H9 (cell line): ENCODE data around the gene NLRX1. TPM values are rescaled to one million over a fixed set of nuclear protein-coding genes. Genes with fewer than 3 reads are reported as not detected.

ENCODE experiments used
- DNase-seq: peaks from one replicate; pipeline ENCODE4 v3.0.0-alpha.2; 2017
- H2AFZ ChIP-seq: one replicate; pipeline ENCODE4 v1.6.1; 2013; ENCODE audit warnings: mild to moderate bottlenecking, low read length, control low read depth, moderate library complexity
- H2AK5ac ChIP-seq: 2 replicates; pipeline ENCODE4 v1.6.1; 2013; ENCODE audit warnings: low read length, control low read depth, mixed read lengths; ENCODE audit not compliant: insufficient read length
- H2BK120ac ChIP-seq: one replicate; pipeline ENCODE4 v1.6.1; 2013; ENCODE audit warnings: low read depth, mild to moderate bottlenecking, low read length, control low read depth, inconsistent platforms; ENCODE audit not compliant: poor library complexity, severe bottlenecking
- H2BK12ac ChIP-seq: 2 replicates; pipeline ENCODE4 v1.6.1; 2013; ENCODE audit warnings: low read length, control low read depth, mixed read lengths, low read depth; ENCODE audit not compliant: insufficient read length
- H2BK15ac ChIP-seq: 2 replicates; pipeline ENCODE4 v1.6.1; 2013; ENCODE audit warnings: low read depth, low read length, control low read depth
- H2BK20ac ChIP-seq: one replicate; pipeline ENCODE4 v1.6.1; 2013; ENCODE audit warnings: low read depth, mild to moderate bottlenecking, low read length, control low read depth, inconsistent platforms; ENCODE audit not compliant: poor library complexity, severe bottlenecking
- H2BK5ac ChIP-seq: 2 replicates; pipeline ENCODE4 v1.6.1; 2013; ENCODE audit warnings: low read length, control low read depth, mixed read lengths; ENCODE audit not compliant: insufficient read length
- H3K14ac ChIP-seq: 2 replicates; pipeline ENCODE4 v1.6.1; 2013; ENCODE audit warnings: low read length, control low read depth; ENCODE audit not compliant: insufficient read depth
- H3K18ac ChIP-seq: 2 replicates; pipeline ENCODE4 v1.6.1; 2013; ENCODE audit warnings: low read depth, mild to moderate bottlenecking, mixed read lengths, low read length, control low read depth; ENCODE audit not compliant: insufficient read length
- H3K23ac ChIP-seq: 2 replicates; pipeline ENCODE4 v1.6.1; 2013; ENCODE audit warnings: low read length, control low read depth, mixed read lengths, low read depth; ENCODE audit not compliant: insufficient read length
- H3K23me2 ChIP-seq: 2 replicates; pipeline ENCODE4 v1.6.1; 2013; ENCODE audit warnings: low read depth, mild to moderate bottlenecking, mixed read lengths, low read length, control low read depth; ENCODE audit not compliant: insufficient read length, poor library complexity, severe bottlenecking
- H3K27ac ChIP-seq: 2 replicates; pipeline ENCODE4 v1.5.1; 2013; ENCODE audit warnings: low read length, control low read depth, mixed read lengths, low read depth; ENCODE audit not compliant: insufficient read length
- H3K27me3 ChIP-seq: 2 replicates; pipeline ENCODE4 v1.6.1; 2013; ENCODE audit warnings: low read length, control low read depth, inconsistent platforms; ENCODE audit not compliant: insufficient read depth
- H3K4ac ChIP-seq: 2 replicates; pipeline ENCODE4 v1.6.1; 2013; ENCODE audit warnings: low read depth, mild to moderate bottlenecking, control low read depth, inconsistent platforms, low read length, moderate library complexity
- H3K4me1 ChIP-seq: 2 replicates; pipeline ENCODE4 v1.6.1; 2013; ENCODE audit warnings: low read length, control low read depth, inconsistent platforms; ENCODE audit not compliant: insufficient read depth
- H3K4me2 ChIP-seq: 2 replicates; pipeline ENCODE4 v1.6.1; 2013; ENCODE audit warnings: low read length, control low read depth, mixed read lengths; ENCODE audit not compliant: insufficient read length, insufficient read depth
- H3K56ac ChIP-seq: 2 replicates; pipeline ENCODE4 v1.6.1; 2013; ENCODE audit warnings: low read depth, mild to moderate bottlenecking, mixed read lengths, low read length, control low read depth; ENCODE audit not compliant: insufficient read length
- H3K79me1 ChIP-seq: 2 replicates; pipeline ENCODE4 v1.6.1; 2013; ENCODE audit warnings: low read depth, mild to moderate bottlenecking, moderate library complexity, low read length, control low read depth, inconsistent platforms; ENCODE audit not compliant: insufficient read depth, poor library complexity, severe bottlenecking
- H3K79me2 ChIP-seq: 2 replicates; pipeline ENCODE4 v1.6.1; 2013; ENCODE audit warnings: low read length, control low read depth, inconsistent platforms; ENCODE audit not compliant: insufficient read depth
- H3K9ac ChIP-seq: 2 replicates; pipeline ENCODE4 v1.6.1; 2013; ENCODE audit warnings: low read length, control low read depth, mixed read lengths; ENCODE audit not compliant: insufficient read length; ENCODE audit errors: extremely low read depth
- H3K9me3 ChIP-seq: one replicate; pipeline ENCODE4 v1.6.1; 2013; ENCODE audit warnings: low read depth, low read length, inconsistent platforms; ENCODE audit not compliant: control insufficient read depth
- H3T11ph ChIP-seq: one replicate; pipeline ENCODE4 v1.6.1; 2013; ENCODE audit warnings: mild to moderate bottlenecking, low read length, control low read depth, inconsistent platforms
- H4K20me1 ChIP-seq: one replicate; pipeline ENCODE4 v1.6.1; 2013; ENCODE audit not compliant: control insufficient read depth, insufficient read length, insufficient read depth
- H4K5ac ChIP-seq: 2 replicates; pipeline ENCODE4 v1.6.1; 2013; ENCODE audit warnings: low read depth, mild to moderate bottlenecking, mixed read lengths, low read length, control low read depth; ENCODE audit not compliant: insufficient read length
- H4K8ac ChIP-seq: replicated peaks from 2 replicates; pipeline ENCODE4 v1.6.1; 2013; ENCODE audit warnings: low read length, control low read depth, mixed read lengths, low read depth; ENCODE audit not compliant: insufficient read length
- H4K91ac ChIP-seq: 2 replicates; pipeline ENCODE4 v1.6.1; 2013; ENCODE audit warnings: low read depth, mild to moderate bottlenecking, moderate library complexity, mixed read lengths, low read length, control low read depth; ENCODE audit not compliant: insufficient read length
- H3K27ac Mint-ChIP-seq, 3 experiments: 2 replicates in 2 of 3; 3 replicates in 1 of 3; pipeline ENCODE4 v1.8.0; 2020 to 2021; ENCODE audit warnings: mixed read lengths in 3 of 3, mild to moderate bottlenecking in 1 of 3, moderate library complexity in 1 of 3
- H3K27me3 Mint-ChIP-seq: 2 replicates; pipeline ENCODE4 v1.8.0; 2021; ENCODE audit warnings: low read depth, mild to moderate bottlenecking, moderate library complexity, mixed read lengths
- H3K36me3 Mint-ChIP-seq, 3 experiments: 2 replicates in 2 of 3; 3 replicates in 1 of 3; pipeline ENCODE4 v1.8.0; 2020 to 2021; ENCODE audit warnings: low read depth in 3 of 3, mixed read lengths in 3 of 3; ENCODE audit not compliant: insufficient read depth in 1 of 3
- H3K4me1 Mint-ChIP-seq, 2 experiments: 2 replicates each; pipeline ENCODE4 v1.8.0; 2020; ENCODE audit warnings: mixed read lengths in 2 of 2
- H3K4me3 Mint-ChIP-seq, 2 experiments: 2 replicates in 1 of 2; 3 replicates in 1 of 2; pipeline ENCODE4 v1.8.0; 2020 to 2021; ENCODE audit warnings: mild to moderate bottlenecking in 2 of 2, mixed read lengths in 2 of 2, moderate library complexity in 1 of 2
- H3K9me3 Mint-ChIP-seq, 2 experiments: 2 replicates in 1 of 2; 3 replicates in 1 of 2; pipeline ENCODE4 v1.8.0; 2020; ENCODE audit warnings: mild to moderate bottlenecking in 2 of 2, mixed read lengths in 2 of 2, moderate library complexity in 1 of 2
- CTCF ChIP-seq: fragments of 200-600 bp; sonication (generic); conservative IDR thresholded peaks from 3 replicates; pipeline ENCODE4 v1.8.0; 2021; ENCODE audit warnings: antibody characterized with exemption, mild to moderate bottlenecking
- WGBS: extraction: QIAGEN DNeasy Blood & Tissue Kit; methylation state at CpG from one replicate; pipeline ENCODE4 v1.1.7; 2013; ENCODE audit warnings: missing lambda C conversion rate, low lambda C conversion rate, mixed read lengths; ENCODE audit not compliant: insufficient read length; ENCODE audit errors: extremely low coverage; 5-methylcytosine and 5-hydroxymethylcytosine counted together
- long read RNA-seq: library from polyadenylated mRNA; unstranded; transcript quantifications from one replicate; pipeline ENCODE4 v2.0.0, GENCODE V29; 2020
- total RNA-seq: library from RNA; stranded (reverse); gene quantifications from 2 replicates; pipeline ENCODE4 v1.2.1, GENCODE V29; 2021

The NLRX1 gene, protein sequence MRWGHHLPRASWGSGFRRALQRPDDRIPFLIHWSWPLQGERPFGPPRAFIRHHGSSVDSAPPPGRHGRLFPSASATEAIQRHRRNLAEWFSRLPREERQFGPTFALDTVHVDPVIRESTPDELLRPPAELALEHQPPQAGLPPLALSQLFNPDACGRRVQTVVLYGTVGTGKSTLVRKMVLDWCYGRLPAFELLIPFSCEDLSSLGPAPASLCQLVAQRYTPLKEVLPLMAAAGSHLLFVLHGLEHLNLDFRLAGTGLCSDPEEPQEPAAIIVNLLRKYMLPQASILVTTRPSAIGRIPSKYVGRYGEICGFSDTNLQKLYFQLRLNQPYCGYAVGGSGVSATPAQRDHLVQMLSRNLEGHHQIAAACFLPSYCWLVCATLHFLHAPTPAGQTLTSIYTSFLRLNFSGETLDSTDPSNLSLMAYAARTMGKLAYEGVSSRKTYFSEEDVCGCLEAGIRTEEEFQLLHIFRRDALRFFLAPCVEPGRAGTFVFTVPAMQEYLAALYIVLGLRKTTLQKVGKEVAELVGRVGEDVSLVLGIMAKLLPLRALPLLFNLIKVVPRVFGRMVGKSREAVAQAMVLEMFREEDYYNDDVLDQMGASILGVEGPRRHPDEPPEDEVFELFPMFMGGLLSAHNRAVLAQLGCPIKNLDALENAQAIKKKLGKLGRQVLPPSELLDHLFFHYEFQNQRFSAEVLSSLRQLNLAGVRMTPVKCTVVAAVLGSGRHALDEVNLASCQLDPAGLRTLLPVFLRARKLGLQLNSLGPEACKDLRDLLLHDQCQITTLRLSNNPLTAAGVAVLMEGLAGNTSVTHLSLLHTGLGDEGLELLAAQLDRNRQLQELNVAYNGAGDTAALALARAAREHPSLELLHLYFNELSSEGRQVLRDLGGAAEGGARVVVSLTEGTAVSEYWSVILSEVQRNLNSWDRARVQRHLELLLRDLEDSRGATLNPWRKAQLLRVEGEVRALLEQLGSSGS
- total RNA-seq, result 17.2 and 18.2 TPM in 2 replicates
- long read RNA-seq, transcript NLRX1-201 (10 exons, 3,744 nt), result minor isoform, 5 of 47 reads
- long read RNA-seq, transcript NLRX1-204 (10 exons, 3,716 nt), result major isoform, 10 of 47 reads
- long read RNA-seq, partial matches to known transcripts, result 17 of 47 reads
- long read RNA-seq, other reads (novel, unspliced or antisense), result 15 of 47 reads

DNA sequence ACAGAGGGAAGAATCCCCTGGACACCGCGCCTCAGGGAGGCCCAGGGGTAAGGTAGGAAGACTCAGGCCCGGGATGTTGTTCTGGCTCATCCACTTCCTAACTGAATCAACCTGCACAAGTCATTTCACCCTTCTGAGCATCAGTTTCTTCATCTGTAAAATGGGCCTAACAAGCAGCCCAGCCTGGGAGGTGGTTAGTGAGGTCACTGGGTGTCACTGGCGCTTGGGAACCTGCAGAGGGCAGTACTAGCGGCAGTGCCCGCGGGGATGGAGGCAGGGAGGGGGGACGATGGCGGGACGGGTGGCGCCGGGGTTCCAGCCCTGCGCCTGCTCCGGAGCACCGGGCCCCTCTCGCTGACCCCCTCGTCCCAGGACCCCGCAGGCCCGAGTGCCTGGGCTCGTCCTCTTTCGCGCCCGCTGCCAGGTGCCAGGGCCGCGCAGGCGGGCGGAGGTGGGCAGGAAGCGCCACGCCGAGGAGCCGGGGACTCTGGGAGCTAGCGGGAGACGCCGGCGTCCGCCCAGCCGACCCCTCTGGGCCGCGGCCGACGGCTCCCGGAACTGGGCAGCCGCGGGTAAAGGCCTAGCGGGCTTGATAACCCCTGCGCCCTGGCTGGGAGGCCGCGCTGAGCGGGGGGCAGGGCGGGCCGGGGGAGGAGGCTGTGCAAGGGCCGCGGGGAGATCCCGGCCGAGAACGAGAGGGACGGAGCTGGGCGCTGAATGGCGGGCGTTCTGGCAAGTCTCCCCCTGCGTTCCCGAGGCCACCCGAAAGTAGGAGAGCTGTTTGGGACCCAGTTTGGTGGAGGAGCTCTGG lies at the start of gene NLRX1:
NLRX1 (plus strand) TSS at position 255 of the 811 bp plus-strand sequence. CDS start 2,679 bp downstream, outside the sequence.
- no CpG with 5 or more reads among the region's 63 CpGs for WGBS
- H3T11ph ChIP-seq, result no peak within 1 kb of the TSS

More for the DNA sequence above, at the start of gene NLRX1:
- peaks cover 24 to 33% of the 10 kb centered on the region in 2 experiments for H3K4me1 Mint-ChIP-seq
- Histone ChIP-seq H3K27me3 (no peaks in the 10 kb centered on the region), H2BK12ac (no peak within 1 kb of the TSS), H3K56ac (no peak within 1 kb of the TSS), H3K23me2 (peaks cover 2% of the 10 kb centered on the region), H3K9ac (peak within 1 kb of the TSS; percentile 69), H3K4ac (no peak within 1 kb of the TSS), H4K91ac (no peak within 1 kb of the TSS), H3K23ac (no peak within 1 kb of the TSS), H3K9me3 (no peaks in the 10 kb centered on the region), H2BK20ac (no peak within 1 kb of the TSS), H2BK120ac (no peak within 1 kb of the TSS), H3K4me2 (peak within 1 kb of the TSS; percentile 56), H3K27ac (peak within 1 kb of the TSS; percentile 34), H4K5ac (no peak within 1 kb of the TSS), H2AFZ (no peak within 1 kb of the TSS), H3K79me1 (no peaks in the 10 kb centered on the region), H3K14ac (peak within 1 kb of the TSS; percentile 91; the same call in 1 of the 2 replicates), H4K8ac (no peak within 1 kb of the TSS), H3K18ac (peak within 1 kb of the TSS; percentile 90), H3K4me1 (peaks cover 3% of the 10 kb centered on the region; the same call in 1 of the 2 replicates), H2BK15ac (no peak within 1 kb of the TSS), H2AK5ac (no peak within 1 kb of the TSS), H3K79me2 (no peaks in the 10 kb centered on the region), H4K20me1 (no peaks in the 10 kb centered on the region), H2BK5ac (no peak within 1 kb of the TSS)
- no peaks in the 10 kb centered on the region; the same call in 1 of the 2 replicates for H3K27me3 Mint-ChIP-seq
- H3K27ac Mint-ChIP-seq, result peak within 1 kb of the TSS; percentile 80 to 97 (median 93); a peak in 6 of 7 replicates
- TF ChIP-seq CTCF, result peak; percentile 85
- H3K36me3 Mint-ChIP-seq, result 0 out of 7 replicates have a peak, but pooled peaks cover 0 to 4% (median 0%) of the 10 kb centered on the region in 3 experiments
- DNase-seq, result peak; percentile 85
- H3K9me3 Mint-ChIP-seq, result peaks cover 0 to 3% of the 10 kb centered on the region in 2 experiments; a peak in 1 of 5 replicates
- peak within 1 kb of the TSS; percentile 83 to 94 for H3K4me3 Mint-ChIP-seq
